GM19467 (cell line): ENCODE results near the gene VTCN1.
A peak's percentile ranks its signal among the peaks of the same experiment; 100 is the strongest.
"Not testable (repeated sequence)": the region's sequence is repeated elsewhere in the genome, so short reads cannot be mapped to it uniquely, and the experiment has no call there.

Experiments
- ATAC-seq: cut with Tn5 transposase; IDR thresholded peaks from one replicate; pipeline ENCODE4 v1.9.1; 2021; ENCODE audit warnings: mild to moderate bottlenecking, moderate library complexity; ENCODE audit not compliant: unreplicated experiment

The VTCN1 gene

DNA sequence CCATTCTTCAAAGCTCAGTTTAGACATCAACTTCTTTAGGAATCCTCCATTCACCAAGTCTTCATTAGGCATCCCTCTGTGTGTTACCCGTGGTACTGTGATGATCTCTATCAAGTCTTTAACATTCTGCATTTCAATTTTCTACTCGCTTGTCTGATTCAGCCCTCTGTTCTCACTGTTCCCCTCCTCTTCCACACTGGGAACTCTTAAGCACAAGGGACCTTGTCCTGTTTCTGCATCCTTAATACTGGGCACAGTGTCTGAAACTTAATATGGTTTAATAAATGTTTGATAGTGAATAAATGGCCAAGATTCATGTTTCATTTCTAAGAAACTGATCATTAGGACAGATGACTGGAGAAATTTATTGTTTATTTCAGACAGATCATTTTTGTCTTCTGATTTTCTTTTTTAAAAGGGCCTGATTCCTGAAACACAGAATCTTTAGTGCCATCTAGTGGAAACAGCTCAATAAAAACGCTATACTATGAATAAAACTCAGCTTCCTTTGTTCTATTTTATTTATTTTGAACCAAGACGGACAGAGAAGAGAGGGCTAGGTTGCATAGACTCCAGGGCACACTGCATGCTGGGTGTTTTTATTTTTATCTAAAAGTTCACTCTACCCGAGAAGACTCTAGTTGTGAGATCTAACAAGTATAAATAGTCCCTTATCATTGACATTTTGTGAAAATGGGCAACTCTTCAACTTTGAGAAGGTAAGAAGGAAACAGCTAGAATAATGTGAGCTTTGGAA lies 82.2 kb downstream of the VTCN1 start:
- no peak for ATAC-seq

DNA sequence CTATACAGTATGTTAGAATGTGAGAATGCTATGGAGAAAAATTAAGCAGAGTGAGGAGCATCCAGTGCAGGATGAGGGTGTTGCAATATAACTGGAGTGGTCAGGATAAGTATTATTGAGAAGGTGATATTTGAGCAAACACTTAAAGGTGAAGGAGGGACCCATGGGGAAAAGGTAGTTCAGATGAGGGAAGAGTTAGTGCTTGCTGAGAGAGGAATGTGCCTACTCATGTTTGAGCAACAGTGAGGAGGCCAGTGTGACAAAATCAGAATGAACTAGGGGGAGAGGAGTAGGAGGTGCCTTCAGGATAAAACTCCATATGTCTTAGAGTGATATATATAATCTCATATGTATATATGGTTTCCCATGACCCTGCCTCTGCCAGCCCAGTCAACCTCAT lies 82.9 kb downstream of the VTCN1 start:
- no peak for ATAC-seq

DNA sequence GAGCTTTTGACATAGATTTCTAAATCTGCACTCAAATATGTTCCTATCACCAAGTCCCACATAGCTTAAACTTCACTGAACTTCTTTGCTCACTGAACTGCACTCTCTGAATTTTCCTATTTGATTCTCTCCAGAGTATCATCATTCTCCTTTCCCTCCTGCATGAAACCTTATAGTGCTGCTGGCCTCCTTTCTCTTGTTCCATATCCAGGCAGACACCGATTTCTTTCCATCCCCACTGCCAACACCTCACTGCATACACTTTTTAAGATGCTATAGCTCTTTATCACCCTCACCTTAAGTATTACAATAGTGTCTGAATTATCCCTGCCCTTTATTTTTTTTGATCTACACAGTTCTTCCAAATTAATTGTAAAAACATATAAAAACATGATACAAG lies 86.1 kb downstream of the VTCN1 start:
- ATAC-seq, result no peak

DNA sequence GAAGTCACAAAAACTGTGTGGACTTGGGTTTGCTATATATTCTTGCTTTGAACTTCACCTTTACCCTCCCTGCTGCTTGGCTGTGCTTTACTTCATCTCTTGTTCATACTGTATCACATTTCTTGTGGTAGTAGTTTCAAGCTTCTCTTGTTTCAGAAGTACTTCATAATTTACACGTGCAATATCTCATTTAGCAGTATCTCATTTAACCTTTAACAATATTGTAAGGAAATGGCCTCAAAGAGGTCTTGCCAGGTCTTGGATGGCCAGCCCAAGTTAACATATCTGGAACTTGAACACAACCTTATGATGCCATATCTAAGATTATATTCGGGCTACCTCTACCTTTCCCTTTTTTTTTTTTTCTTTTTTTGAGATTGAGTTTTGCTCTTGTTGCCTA lies 87.5 kb downstream of the VTCN1 start:
- no peak for ATAC-seq

DNA sequence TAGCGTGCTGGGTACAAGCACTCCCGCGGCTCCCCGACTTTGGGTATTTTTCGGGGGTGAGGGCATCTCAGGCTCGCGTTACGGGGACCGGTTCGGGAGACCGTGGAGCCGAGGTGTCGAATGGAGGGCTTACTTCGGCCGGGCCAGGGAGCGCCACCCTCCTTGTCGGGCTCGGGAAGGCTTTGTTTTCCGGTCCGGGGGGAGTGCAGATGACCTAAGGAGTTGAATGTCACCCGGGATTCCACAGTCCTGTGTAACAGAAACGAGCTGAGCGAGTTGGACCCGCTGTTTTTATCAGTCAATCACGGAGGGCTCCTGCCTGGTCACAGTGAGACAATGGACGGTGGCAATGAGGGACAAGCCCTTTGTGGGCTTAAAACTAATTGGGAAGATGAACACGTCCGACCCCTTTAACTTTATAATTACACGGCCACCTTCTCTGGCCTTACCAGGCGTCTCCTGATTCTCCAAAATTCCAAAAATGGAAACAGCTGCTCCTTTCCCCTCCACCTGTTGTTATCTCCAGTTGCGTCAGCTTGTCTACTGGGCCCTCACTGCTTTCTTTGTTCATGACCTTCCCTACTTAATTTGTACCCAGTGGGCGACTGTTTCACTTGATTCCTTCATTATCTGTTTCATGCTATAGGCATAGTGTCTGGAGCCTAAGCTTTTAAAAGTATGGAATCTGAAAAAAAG lies 88.2 kb downstream of the VTCN1 start:
- ATAC-seq, result no peak

DNA sequence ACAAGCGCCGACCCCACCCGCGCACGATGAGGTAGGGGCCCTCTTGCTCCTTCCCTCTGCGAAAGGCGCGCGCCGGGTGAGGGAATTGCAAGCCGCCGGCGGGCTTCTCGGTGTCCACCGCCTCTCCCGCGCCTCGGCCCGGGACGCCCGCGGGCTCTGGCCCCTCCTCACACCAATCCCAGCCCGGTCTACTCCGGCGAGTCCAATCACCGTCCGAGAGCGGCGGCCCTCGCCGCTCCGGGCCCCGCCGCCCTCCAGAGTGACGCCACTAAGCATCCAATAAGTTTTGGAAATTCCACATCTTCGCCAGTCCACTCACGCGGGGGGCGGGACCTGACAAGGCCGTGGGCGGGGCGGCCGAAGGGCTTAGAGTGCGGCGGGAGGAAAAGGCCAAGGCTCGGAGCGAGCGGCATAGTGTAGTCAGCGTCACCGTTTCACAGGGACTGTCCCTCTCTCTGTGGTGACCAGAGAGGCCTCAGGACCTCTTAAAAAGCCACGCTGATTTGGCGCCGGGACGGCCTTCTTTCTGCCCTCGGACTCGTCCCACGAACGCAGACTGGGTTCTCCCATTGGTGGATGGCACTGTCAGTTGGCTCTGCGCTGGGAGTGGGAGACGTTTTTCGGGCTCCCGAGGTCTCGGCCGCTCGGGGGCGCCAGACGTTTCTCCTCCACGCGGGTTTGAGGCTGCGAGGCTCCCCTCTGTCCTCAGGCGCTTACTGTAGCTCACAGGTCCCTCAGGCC lies 89.0 kb downstream of the VTCN1 start, which contains the start of gene TRIM45:
Gene TRIM45, minus strand, starts transcription at position 161 of the 741 bp plus-strand sequence. CDS start 548 bp downstream, outside the sequence.
- peak; percentile 88 for ATAC-seq

DNA sequence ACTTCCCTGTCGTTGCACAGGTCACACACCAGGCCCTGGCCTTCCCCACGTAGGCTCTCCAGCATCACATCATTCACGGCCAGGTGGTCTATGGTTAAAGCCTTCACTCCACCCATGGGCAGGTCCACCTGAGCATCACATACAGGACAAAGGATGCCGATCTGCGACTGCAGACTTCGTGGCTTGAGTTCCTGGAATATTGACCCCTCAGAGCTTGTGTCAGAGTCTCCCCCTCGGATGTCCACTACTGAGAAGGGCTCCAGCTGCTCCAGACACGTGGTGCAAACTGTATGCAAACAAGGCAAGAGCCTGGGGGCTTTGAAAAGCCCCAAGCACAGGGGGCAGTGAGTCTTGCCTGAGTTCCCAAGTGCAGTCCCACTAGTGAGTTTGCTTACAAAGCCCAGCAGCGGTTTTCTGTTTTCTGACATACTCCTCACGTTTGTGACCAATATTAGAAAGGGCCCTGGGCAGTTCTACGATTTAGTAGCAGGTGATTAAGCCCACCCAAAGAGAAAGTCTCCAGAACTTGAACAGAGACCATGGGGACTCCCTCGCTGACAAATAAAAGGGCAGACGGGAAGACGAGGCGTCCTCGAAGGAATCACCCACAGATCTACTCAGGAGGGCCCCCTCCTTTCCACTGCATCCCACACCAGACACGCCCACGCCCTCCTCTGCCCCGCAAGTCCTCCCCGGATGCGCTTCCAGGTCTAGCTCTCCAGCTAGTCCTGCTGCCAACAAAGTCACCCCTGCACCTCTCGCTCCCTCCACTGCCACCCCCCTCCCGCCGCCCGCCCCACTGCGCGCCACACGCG lies 89.7 kb downstream of the VTCN1 start:
- ATAC-seq, result peak; percentile 2

DNA sequence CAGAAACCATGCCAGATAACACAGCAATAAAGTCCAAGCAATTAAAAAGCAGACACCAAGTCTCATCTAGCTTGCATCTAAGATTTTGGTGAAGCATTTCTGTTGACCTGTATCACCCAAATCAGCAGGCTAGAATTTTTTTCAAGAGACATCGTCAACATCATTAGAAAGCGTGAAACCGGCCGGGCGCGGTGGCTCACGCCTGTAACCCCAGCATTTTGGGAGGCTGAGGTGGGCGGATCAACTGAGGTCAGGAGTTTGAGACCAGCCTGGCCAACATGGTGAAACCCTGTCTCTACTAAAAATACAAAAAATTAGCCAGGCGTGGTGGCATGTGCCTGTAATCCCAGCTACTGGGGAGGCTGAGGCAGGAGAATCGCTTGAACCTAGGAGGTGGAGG lies 91.6 kb downstream of the VTCN1 start:
- ATAC-seq, result not testable (repeated sequence)

DNA sequence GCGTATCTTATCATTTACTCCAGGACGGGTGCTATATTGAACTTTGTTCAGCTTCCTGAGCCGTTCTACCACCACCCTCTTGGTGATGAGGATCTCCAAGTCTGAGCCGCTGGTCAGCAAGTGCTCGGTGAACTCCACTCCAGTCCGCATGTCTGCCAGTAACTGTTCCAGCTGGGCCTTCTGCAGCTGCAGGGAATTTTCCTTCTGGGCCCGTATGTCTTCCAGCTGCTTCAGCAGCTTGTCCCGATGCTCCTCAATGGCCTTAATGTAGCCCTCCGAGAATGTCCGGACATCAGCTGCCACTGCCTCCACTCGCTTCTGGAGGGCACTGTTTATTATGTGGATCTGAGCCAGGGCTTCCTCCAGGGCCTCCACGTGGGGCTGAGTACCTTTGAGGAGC lies 92.6 kb downstream of the VTCN1 start:
- no peak for ATAC-seq

DNA sequence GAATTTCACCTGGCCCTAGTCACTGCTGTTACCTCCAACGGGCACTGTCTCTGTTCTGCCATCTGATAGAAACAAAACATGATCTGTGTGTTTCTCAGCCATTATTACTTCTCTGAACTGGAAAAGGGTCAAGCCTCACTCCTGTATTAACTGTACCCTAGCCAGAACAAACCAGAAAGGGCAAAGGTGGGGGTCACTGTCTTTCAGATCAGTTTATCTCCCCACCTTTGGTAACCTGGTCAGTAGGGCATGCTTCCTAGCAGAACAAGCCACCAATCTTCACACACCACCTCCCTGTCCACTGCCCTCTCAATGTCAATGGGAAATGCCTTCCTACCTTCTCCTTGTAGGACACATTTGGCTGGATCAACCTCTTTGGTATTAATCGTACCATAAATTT lies 93.0 kb downstream of the VTCN1 start:
- no peak for ATAC-seq

DNA sequence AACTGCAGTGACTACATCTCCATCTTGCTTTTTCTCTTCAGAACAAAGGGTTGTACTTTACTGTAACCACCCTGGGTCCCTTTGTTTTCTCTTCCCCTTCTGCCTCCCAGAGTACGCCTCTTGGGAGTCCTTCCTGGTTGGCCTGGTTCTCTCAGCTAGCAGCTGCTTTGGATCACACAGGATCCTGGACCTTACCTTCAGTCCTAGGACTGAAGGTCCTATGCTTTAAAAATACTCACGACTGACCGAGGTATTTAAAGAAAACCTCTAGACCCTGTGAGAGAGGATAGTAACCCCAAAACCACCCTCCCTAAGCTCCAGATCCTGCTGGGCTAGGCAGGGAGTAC lies 94.0 kb downstream of the VTCN1 start:
- ATAC-seq, result no peak

DNA sequence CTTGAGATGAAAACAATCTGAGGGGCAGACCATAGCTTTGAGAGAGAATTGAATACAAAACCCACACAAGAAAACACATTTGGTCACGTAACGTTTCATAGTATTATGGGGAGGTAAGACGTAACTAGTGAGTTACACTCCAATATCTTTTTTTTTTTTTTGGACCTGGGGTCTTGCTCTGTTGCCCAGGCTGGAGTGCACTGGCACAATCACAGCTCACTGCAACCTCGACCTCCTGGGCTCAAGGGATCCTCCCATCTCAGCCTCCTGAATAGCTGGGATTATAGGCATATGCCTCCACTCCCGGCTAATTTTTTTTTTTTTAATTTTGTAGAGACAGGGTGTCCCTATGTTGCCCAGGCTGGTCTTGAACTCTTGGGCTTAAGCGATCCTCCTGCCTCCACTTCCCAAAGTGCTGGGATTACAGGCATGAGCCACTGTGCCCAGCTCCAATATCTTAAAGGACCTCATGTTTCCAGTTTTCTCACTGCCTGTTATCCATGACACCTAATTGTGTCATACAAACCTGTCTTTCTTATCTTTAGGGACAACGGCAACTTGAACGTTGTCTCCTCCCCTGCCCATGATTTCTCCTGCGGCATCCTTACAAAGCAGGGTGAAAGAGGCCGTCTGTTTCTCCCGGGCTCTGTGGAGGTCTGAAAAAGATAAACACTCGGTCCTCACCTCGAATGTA lies 94.5 kb downstream of the VTCN1 start:
- no peak for ATAC-seq

DNA sequence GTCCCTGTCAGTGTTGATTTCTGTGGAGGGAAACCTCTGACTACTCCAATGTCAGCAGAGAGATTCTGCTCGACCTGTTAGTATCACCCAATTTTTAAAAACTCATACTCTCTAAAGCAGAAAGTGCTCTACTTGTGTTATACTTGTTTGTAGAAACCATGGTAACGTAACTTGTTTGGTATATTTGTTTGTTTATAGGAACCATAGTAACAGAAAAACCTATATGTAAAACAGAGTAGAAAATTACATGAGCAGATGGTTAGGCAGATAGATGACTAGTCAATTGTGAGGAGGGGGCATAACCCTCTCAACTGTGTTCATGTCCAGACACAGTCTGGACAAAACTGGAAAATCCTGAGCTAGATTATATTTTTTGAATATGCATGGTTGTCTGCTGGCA lies 95.8 kb downstream of the VTCN1 start:
- no peak for ATAC-seq

DNA sequence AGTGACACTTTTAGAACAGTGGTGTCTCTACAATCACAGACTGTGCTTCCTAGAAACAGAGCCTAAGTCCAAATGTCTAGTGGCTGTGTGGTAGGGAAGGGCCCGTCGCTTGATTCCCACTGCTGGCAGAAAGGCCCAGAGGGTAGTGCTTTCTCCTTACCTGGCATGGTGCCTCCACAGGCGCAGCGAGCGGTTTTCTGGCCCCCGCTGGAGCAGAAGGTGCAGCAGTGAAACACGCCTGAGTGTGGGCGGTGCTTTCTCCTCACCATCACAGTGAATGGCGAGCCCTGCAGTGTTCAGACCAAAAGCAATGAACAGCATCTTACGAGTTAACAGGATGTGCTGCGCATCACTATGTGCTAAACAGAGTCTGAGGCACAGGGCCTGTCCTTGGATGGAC lies 97.5 kb downstream of the VTCN1 start:
- ATAC-seq, result no peak

DNA sequence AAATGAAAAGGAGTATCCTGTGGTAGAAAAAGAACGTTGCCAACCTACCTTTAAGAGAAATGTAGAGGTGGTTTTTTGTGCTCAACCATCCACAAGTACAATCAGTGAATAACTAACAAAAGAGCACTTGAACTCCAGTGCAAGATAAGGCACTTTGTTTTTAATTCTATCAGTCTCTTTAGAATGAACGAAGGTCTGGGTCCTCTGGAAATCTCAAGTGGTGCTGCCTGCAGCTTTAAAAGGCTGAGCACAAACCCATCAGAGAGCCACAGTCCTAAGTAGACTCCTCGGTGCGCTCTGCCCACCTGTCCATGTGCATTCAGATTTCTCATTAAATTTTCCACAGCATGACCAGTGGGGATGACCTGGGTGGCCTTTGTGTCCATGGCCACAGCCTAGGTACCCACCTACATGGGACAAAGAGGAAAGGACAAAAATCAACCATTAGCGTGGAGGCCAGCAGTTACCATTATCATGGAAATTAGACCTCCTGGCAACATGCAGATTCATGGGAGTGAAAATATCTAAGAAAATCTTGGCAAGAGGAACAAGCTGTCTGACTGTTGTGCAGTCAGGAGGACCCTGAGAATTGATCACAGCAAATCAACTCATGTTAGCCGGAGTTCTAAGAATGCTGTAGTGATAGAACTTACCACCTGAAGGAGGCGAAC lies 98.5 kb downstream of the VTCN1 start:
- no peak for ATAC-seq

DNA sequence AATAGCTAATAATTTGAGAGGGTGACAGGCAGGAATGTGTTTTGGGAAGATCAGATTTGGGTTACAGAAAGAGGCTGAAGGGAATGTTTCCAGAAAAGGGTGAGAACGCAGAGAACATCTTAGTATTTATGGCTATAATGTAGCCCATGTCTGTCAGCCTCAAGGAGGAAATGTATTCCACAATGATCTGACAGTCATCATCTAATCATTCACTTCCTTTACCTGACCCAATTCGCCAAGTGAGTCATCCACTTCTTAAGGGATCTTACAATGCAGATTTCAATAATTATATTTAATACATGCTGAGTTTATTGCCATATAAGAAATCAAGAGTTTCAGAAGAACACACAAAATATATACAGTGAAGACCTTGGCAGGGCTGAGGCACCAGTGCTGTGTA lies 100.0 kb downstream of the VTCN1 start:
- ATAC-seq, result no peak

DNA sequence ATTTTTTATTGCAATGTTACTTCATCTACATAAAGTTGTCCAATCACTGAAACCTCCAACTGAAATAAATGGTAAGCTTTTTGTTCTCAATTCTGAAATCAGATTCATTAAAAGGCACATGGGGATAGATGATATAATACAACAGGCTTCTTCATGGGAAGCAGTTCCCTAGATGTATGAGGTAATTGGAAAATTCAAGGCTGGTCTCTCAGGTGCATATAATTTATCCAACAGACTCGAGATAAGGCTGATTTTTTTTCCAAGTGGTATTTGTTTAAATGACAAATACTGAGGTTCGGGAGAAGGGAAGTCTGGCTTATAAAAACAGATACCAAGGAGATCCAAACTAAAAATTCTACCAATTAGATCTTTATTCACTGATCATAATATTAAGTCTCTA lies 103.4 kb downstream of the VTCN1 start:
- no peak for ATAC-seq

DNA sequence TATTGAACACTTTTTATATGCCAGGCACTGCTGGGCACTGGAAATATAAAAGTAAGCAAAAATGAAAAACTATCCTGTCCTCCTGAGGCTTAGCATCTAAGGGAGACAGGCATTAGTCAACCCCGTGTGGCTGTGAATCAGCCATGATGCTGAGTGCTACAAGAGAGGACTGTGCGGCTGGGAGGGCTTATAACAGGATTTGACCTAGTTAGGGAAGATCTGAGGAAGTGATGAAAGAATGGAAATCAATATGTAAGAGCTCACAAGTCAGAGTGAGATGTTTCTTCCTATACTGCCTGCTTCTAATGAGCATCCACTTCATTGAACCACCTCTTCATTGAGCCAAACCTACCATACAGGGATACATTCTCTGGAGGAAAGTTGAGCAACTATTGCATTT lies 104.2 kb downstream of the VTCN1 start:
- no peak for ATAC-seq

DNA sequence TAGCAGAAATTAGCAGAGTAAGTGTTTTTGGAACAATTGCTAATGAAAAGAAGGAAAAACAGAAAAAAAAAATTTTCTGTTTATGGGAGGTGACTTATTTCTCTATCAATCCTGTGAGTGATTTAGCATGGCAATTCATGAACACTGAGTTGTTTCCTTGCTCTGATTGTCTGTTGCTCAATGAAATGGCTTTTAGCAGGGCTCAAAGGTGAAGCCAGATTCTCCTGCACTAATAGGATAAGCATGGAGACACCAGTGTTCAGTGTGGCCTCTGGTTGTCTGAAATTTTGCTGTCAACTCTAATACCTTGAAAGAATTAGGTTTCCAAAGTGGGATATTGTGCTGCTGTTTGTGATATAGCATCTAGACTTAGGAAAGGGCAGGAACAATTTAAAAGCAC lies 105.0 kb downstream of the VTCN1 start:
- ATAC-seq, result no peak

DNA sequence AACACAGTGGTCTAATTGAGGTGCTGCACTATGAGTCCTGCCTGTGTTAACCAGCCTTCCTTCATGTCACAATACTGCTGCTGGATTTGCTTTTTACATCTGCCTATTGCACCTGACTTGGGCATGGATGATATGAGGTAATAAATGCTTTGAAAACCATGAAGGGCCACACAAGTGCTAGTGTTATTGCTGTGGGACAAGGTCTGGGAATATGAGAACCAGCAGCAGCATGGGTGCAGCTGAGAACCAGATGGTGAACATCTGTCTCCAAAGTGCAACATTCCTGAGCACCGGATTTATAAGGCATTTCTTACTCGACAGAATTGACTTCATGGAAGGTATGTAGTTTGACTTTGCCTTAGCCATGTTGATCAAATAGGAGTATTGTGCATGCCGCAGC lies 105.7 kb downstream of the VTCN1 start:
- no peak for ATAC-seq
